Ovary (tissue), 3 donors: Measurements from ENCODE around the gene FGFRL1.

Experiments used
- EP300 ChIP-seq: sonication (generic); formaldehyde crosslinking; IDR thresholded peaks from one replicate; pipeline ENCODE4 v1.6.1; 2017; ENCODE audit warnings: antibody characterized with exemption
- POLR2A ChIP-seq: fragments of 450-650 bp; IDR thresholded peaks from one replicate; pipeline ENCODE4 v1.6.1; 2017; ENCODE audit warnings: antibody characterized with exemption, mild to moderate bottlenecking, moderate library complexity
- TF ChIP-seq, protein P1 (sequence below), 3 donors: fragments of 450-650 bp in 2 of 3; fragments of 200-600 bp in 1 of 3; IDR thresholded peaks; one replicate each; pipeline versions ENCODE4 v1.5.1 to v1.8.0; 2016 to 2022; ENCODE audit warnings: antibody characterized with exemption in 3 of 3, mild to moderate bottlenecking in 1 of 3
- donor health status: DM: no; HTN: no; CAD: no.

DNA sequence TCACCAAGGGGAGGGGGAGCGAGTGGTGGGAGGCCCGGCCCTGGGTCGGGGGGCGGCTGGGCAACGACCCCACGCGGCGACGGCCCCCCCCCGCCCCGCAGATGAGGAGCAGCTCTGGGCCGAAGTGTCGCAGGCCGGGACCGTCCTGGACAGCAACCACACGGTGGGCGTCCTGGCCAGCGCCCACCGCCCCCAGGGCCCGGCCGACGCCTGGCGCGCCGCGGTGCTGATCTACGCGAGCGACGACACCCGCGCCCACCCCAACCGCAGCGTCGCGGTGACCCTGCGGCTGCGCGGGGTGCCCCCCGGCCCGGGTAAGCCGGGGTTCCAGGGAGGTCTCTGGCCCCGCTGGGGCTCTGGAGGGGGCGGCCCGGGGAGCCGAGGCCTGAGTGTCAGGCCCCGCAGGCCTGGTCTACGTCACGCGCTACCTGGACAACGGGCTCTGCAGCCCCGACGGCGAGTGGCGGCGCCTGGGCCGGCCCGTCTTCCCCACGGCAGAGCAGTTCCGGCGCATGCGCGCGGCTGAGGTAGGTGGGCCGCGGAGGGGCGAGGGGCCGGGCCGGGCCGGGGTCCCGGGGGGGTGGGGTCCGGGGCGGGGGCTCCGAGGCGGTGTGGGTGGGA lies 8.7 kb upstream of the FGFRL1 start:
- TF ChIP-seq EP300 (no peak), POLR2A (no peak)
- TF ChIP-seq, protein P1, sequence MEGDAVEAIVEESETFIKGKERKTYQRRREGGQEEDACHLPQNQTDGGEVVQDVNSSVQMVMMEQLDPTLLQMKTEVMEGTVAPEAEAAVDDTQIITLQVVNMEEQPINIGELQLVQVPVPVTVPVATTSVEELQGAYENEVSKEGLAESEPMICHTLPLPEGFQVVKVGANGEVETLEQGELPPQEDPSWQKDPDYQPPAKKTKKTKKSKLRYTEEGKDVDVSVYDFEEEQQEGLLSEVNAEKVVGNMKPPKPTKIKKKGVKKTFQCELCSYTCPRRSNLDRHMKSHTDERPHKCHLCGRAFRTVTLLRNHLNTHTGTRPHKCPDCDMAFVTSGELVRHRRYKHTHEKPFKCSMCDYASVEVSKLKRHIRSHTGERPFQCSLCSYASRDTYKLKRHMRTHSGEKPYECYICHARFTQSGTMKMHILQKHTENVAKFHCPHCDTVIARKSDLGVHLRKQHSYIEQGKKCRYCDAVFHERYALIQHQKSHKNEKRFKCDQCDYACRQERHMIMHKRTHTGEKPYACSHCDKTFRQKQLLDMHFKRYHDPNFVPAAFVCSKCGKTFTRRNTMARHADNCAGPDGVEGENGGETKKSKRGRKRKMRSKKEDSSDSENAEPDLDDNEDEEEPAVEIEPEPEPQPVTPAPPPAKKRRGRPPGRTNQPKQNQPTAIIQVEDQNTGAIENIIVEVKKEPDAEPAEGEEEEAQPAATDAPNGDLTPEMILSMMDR (IDR thresholded peaks at IDR 0.05), result no peak
